ENCODE data around the gene NUPR1. TPM values are rescaled to one million over a fixed set of nuclear protein-coding genes. Genes with fewer than 3 reads are reported as not detected.
"Not testable (repeated sequence)": the region's sequence is repeated elsewhere in the genome, so short reads cannot be mapped to it uniquely, and the experiment has no call there.

NUPR1 gene
- total and polyA plus RNA-seq, 11 donors: 5.7 to 103 (median 28.6) TPM

DNA sequence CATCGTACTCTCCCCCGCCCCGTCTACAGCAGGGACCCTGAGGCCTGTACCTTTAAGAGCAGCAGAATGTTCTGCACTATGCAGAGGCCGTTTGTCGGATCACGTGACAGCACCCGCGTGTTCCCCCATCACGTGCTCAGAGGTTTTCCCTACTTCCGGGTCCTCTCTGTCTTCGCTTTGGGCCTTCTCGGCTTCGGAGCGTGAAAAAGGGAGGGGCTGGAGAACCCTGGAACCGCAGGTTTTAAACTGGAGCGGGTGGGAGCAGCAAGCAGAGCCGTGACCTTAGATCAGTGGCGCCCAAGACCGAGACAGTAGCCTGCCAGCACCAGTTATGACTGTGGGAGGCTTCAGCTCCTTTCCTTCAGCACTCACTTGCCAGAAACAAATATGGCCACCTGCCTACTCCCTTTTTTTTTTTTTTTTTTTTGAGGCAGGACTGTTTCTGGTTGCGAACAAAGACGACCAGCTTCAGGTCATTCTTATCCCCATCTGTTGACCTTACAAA is 46.8 kb downstream of the NUPR1 start, which contains the start of gene CLN3:
TSS of gene CLN3 (minus strand) at position 105 of the 505 bp plus-strand sequence. CDS start 315 bp downstream, outside the sequence.
- WGBS, 4 donors: 0 to 1% (median 0%) methylated on average over 21 of the region's 21 CpGs
- peaks cover 0 to 30% (median 21%) of the 10 kb centered on the region in 9 donors for H3K36me3 ChIP-seq
- peak within 1 kb of the TSS; percentile 61 to 99 (median 85) for H3K4me3 ChIP-seq
- no peaks in the 10 kb centered on the region for H3K9me3 ChIP-seq
- peaks cover 0 to 49% (median 9%) of the 10 kb centered on the region in 12 donors for H3K4me1 ChIP-seq
- DNase-seq: peak; percentile 90 to 96 (median 94)
- peak within 1 kb of the TSS; percentile 90 to 99 (median 97) for H3K27ac ChIP-seq
- intact Hi-C loops (cut with DNase I): loop anchor here in 8 of 10 donors (1.0 to 10.0 kb wide), 11 partner anchors 45 to 197 kb away; partner anchors contain the start of genes SGF29 (in 4 of the 8), NUPR1 (in 3 of the 8) and SBK1 (in 1 of the 8)
- no peaks in the 10 kb centered on the region for H3K27me3 ChIP-seq
- peak; percentile 97 to 99 (median 98) for ATAC-seq
- peak in 1 of 2 donors; percentile 47 for TF ChIP-seq POLR2A (IDR thresholded peaks at IDR 0.05)
- TF ChIP-seq, protein P1, sequence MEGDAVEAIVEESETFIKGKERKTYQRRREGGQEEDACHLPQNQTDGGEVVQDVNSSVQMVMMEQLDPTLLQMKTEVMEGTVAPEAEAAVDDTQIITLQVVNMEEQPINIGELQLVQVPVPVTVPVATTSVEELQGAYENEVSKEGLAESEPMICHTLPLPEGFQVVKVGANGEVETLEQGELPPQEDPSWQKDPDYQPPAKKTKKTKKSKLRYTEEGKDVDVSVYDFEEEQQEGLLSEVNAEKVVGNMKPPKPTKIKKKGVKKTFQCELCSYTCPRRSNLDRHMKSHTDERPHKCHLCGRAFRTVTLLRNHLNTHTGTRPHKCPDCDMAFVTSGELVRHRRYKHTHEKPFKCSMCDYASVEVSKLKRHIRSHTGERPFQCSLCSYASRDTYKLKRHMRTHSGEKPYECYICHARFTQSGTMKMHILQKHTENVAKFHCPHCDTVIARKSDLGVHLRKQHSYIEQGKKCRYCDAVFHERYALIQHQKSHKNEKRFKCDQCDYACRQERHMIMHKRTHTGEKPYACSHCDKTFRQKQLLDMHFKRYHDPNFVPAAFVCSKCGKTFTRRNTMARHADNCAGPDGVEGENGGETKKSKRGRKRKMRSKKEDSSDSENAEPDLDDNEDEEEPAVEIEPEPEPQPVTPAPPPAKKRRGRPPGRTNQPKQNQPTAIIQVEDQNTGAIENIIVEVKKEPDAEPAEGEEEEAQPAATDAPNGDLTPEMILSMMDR (IDR thresholded peaks at IDR 0.05): no peak

- WGBS, 4 donors: 0 to 1% (median 1%) methylated on average over 25 to 42 of the region's 42 CpGs
- ATAC-seq (peak; percentile 43 to 67 (median 52)), DNase-seq (peak in 4 of 5 donors; percentile 37 to 69 (median 50))
- Histone ChIP-seq H3K4me1 (peaks cover 0 to 44% (median 9%) of the 10 kb centered on the region in 12 donors), H3K4me3 (peak overlapping the region; percentile 61 to 99 (median 85)), H3K9me3 (no peaks in the 10 kb centered on the region), H3K27ac (peak overlapping the region; percentile 90 to 99 (median 97)), H3K36me3 (peaks cover 0 to 37% (median 27%) of the 10 kb centered on the region in 9 donors), H3K27me3 (no peaks in the 10 kb centered on the region)
- TF ChIP-seq, protein P1 (IDR thresholded peaks at IDR 0.05): peak in 8 of 12 donors; percentile 18 to 54 (median 30)
- TF ChIP-seq POLR2A (IDR thresholded peaks at IDR 0.05): no peak
- intact Hi-C loops (cut with DNase I): loop anchor here in 7 of 10 donors (2.0 to 10.0 kb wide), 7 partner anchors 46 to 197 kb away; partner anchors contain the start of genes SGF29 (in 3 of the 7), NUPR1 (in 2 of the 7) and SBK1 (in 1 of the 7)
Observed at GRCh38 chr16:28491230-28491969, 47.4 kb downstream of the NUPR1 start.

- Histone ChIP-seq H3K27ac (no peak overlapping the region), H3K4me1 (peaks cover 0 to 13% (median 6%) of the 10 kb centered on the region in 12 donors), H3K4me3 (no peak overlapping the region), H3K27me3 (no peaks in the 10 kb centered on the region), H3K9me3 (no peaks in the 10 kb centered on the region), H3K36me3 (peaks cover 0 to 84% (median 63%) of the 10 kb centered on the region in 9 donors)
- WGBS, 4 donors: 83 to 98% (median 94%) methylated on average over 1 to 5 of the region's 5 CpGs
- no peak for ATAC-seq
- DNase-seq: no peak
- intact Hi-C loops (cut with DNase I): loop anchor here in 1 of 10 donors (10.0 kb wide), 1 partner anchor 119 kb away; no protein-coding TSS in a partner anchor
- TF ChIP-seq, protein P1 (IDR thresholded peaks at IDR 0.05): no peak
- TF ChIP-seq POLR2A (IDR thresholded peaks at IDR 0.05): no peak
Observed at GRCh38 chr16:28486266-28486665, 52.5 kb downstream of the NUPR1 start.

- not testable (repeated sequence) for DNase-seq, H3K4me3 ChIP-seq, H3K27ac ChIP-seq, H3K4me1 ChIP-seq, H3K27me3 ChIP-seq, ATAC-seq, H3K9me3 ChIP-seq
- peaks cover 0 to 95% (median 77%) of the 10 kb centered on the region in 9 donors for H3K36me3 ChIP-seq
- intact Hi-C loops (cut with DNase I): loop anchor here in 1 of 10 donors (10.0 kb wide), 1 partner anchor 121 kb away; no protein-coding TSS in a partner anchor
- WGBS, 4 donors: 91 to 94% (median 93%) methylated on average over 5 of the region's 5 CpGs
Observed at GRCh38 chr16:28483361-28483760, 55.4 kb downstream of the NUPR1 start.

Other genes with a start within 250 kb of the NUPR1 start
- gene SBK1, start 246.4 kb downstream of the NUPR1 start, total RNA-seq: 1 to 10 TPM in 8 of 9 donors, under 1 TPM in 1; 0.94 to 6.1 (median 2.4) TPM
- 1 to 10 TPM in 1 of 2 donors, under 1 TPM in 1; 0.69 to 2.9 TPM for gene SBK1, start 246.4 kb downstream of the NUPR1 start, polyA plus RNA-seq
- 1 to 10 TPM in 1 of 9 donors, under 1 TPM in 4, not detected in 4; 0.58 to 1.1 (median 0.72) TPM for gene NPIPB6, start 175.5 kb downstream of the NUPR1 start, total RNA-seq
- gene NPIPB6, start 175.5 kb downstream of the NUPR1 start, polyA plus RNA-seq: under 1 TPM; 0.10 to 0.42 TPM
- 100 to 1,000 TPM in 2 of 9 donors, 10 to 100 TPM in 4, 1 to 10 TPM in 3; 2.7 to 151 (median 43.1) TPM for gene EIF3CL, start 135.1 kb downstream of the NUPR1 start, total RNA-seq
- 10 to 100 TPM; 40.7 to 84.1 TPM for gene EIF3CL, start 135.1 kb downstream of the NUPR1 start, polyA plus RNA-seq
- not detected for gene NPIPB7, start 66.6 kb downstream of the NUPR1 start, total RNA-seq
- gene NPIPB7, start 66.6 kb downstream of the NUPR1 start, polyA plus RNA-seq: under 1 TPM in 1 of 2 donors, not detected in 1; 0.07 TPM
- 10 to 100 TPM in 8 of 9 donors, 1 to 10 TPM in 1; 9.6 to 23.9 (median 14.2) TPM for gene CLN3, start 46.9 kb downstream of the NUPR1 start, total RNA-seq
- 10 to 100 TPM in 1 of 2 donors, 1 to 10 TPM in 1; 8.8 to 23.4 TPM for gene CLN3, start 46.9 kb downstream of the NUPR1 start, polyA plus RNA-seq
- gene APOBR, start 44.3 kb downstream of the NUPR1 start, total RNA-seq: 1 to 10 TPM in 3 of 9 donors, under 1 TPM in 6; 0.15 to 4.7 (median 0.79) TPM
- 1 to 10 TPM in 1 of 2 donors, under 1 TPM in 1; 0.50 to 1.4 TPM for gene APOBR, start 44.3 kb downstream of the NUPR1 start, polyA plus RNA-seq
- 1 to 10 TPM in 1 of 9 donors, not detected in 8; 1.4 TPM for gene IL27, start 32.1 kb downstream of the NUPR1 start, total RNA-seq
- under 1 TPM; 0.07 to 0.34 TPM for gene IL27, start 32.1 kb downstream of the NUPR1 start, polyA plus RNA-seq
- 10 to 100 TPM; 11.1 to 27.9 (median 15.6) TPM for gene SGF29, start 14.9 kb upstream of the NUPR1 start, total RNA-seq
- gene SGF29, start 14.9 kb upstream of the NUPR1 start, polyA plus RNA-seq: 10 to 100 TPM; 14.4 to 20.9 TPM
- 1 to 10 TPM in 3 of 9 donors, under 1 TPM in 6; 0.39 to 2.4 (median 0.70) TPM for gene SULT1A2, start 58.1 kb upstream of the NUPR1 start, total RNA-seq
- gene SULT1A2, start 58.1 kb upstream of the NUPR1 start, polyA plus RNA-seq: under 1 TPM; 0.37 to 0.80 TPM
- gene SULT1A1, start 71.1 kb upstream of the NUPR1 start, total RNA-seq: 10 to 100 TPM in 8 of 9 donors, 1 to 10 TPM in 1; 8.7 to 35.9 (median 20.6) TPM
- gene SULT1A1, start 71.1 kb upstream of the NUPR1 start, polyA plus RNA-seq: 10 to 100 TPM in 1 of 2 donors, 1 to 10 TPM in 1; 6.9 to 12.3 TPM
- 1 to 10 TPM in 1 of 9 donors, not detected in 8; 1.0 TPM for gene NPIPB8, start 99.1 kb upstream of the NUPR1 start, total RNA-seq
- gene NPIPB8, start 99.1 kb upstream of the NUPR1 start, polyA plus RNA-seq: under 1 TPM in 1 of 2 donors, not detected in 1; 0.10 TPM
- gene EIF3C, start 172.5 kb upstream of the NUPR1 start, total RNA-seq: 100 to 1,000 TPM; 168 to 667 (median 433) TPM
- 100 to 1,000 TPM; 467 to 477 TPM for gene EIF3C, start 172.5 kb upstream of the NUPR1 start, polyA plus RNA-seq
- gene NPIPB9, start 212.8 kb upstream of the NUPR1 start, total RNA-seq: 1 to 10 TPM in 3 of 9 donors, under 1 TPM in 3, not detected in 3; 0.24 to 1.6 (median 0.89) TPM
- gene NPIPB9, start 212.8 kb upstream of the NUPR1 start, polyA plus RNA-seq: 1 to 10 TPM in 1 of 2 donors, under 1 TPM in 1; 0.18 to 1.2 TPM